A549 (cell line): Measurements from ENCODE around the gene OR2AE1. TPM values are rescaled to one million over a fixed set of nuclear protein-coding genes. Genes with fewer than 3 reads are reported as not detected.
"Not testable (repeated sequence)": the region's sequence is repeated elsewhere in the genome, so short reads cannot be mapped to it uniquely, and the experiment has no call there.

ENCODE experiments used
- ATAC-seq, 2 experiments: fragments of 200-7000 bp in 1 of 2; fragments of >200 bp in 1 of 2; cut with Nextera tagmentation in 1 of 2; cut with Tn5 transposase in 1 of 2; 3 replicates each; pipeline versions ENCODE4 v1.8.0 to v1.9.1; 2018 to 2020; ENCODE audit warnings: mild to moderate bottlenecking in 1 of 2, moderate library complexity in 1 of 2
- CTCF ChIA-PET: fragments of 300-600 bp; sonication (Branson Sonifier 250); formaldehyde crosslinking; extraction: SDS; loops from one replicate; lab custom pipeline; 2021; ENCODE audit warnings: antibody characterized with exemption, inconsistent platforms; lab: Yijun Ruan, JAX
- POLR2A ChIA-PET: fragments of 350-600 bp; formaldehyde crosslinking; extraction: SDS; loops from one replicate; lab custom pipeline; 2021; ENCODE audit warnings: antibody characterized with exemption, inconsistent platforms; lab: Yijun Ruan, JAX
- DNase-seq, 2 experiments: peaks; one replicate each; pipeline versions ENCODE4 v3.0.0 to v3.0.0-alpha.2; 2011 to 2016; ENCODE audit warnings: low read depth in 1 of 2, low spot score in 1 of 2
- FAIRE-seq: peaks from 2 replicates; lab custom pipeline; 2011; peaks lifted over from hg19 to GRCh38; lab: Jason Lieb, UNC
- H3K27ac ChIP-seq, 2 experiments: fragments of >200 bp; sonication (Bioruptor Twin); formaldehyde crosslinking; 3 replicates each; pipeline ENCODE4 v1.5.1; 2016 to 2017
- H3K4me1 ChIP-seq: fragments of >200 bp; sonication (Bioruptor Twin); formaldehyde crosslinking; 3 replicates; pipeline ENCODE4 v1.6.1; 2016
- H3K4me2 ChIP-seq: fragments of >200 bp; sonication (Bioruptor Twin); formaldehyde crosslinking; 3 replicates; pipeline ENCODE4 v1.6.1; 2016
- H3K4me3 ChIP-seq: fragments of >200 bp; sonication (Bioruptor Twin); formaldehyde crosslinking; 3 replicates; pipeline ENCODE4 v1.5.1; 2016
- H3K9me3 ChIP-seq: fragments of >200 bp; sonication (Bioruptor Twin); formaldehyde crosslinking; 3 replicates; pipeline ENCODE4 v1.6.1; 2016
- ATOH8 ChIP-seq: fragments of 250-450 bp; sonication (Bioruptor Pico); IDR thresholded peaks from 2 replicates; pipeline ENCODE4 v1.5.0; 2020; ENCODE audit warnings: low read depth, mild to moderate bottlenecking, moderate library complexity
- CBX2 ChIP-seq: fragments of 200-600 bp; sonication (generic); IDR thresholded peaks from 2 replicates; pipeline ENCODE4 v1.6.1; 2016; ENCODE audit warnings: low read depth, mild to moderate bottlenecking, borderline replicate concordance
- CEBPB ChIP-seq, 2 experiments: fragments of >200 bp in 1 of 2; sonication (Bioruptor Twin) in 1 of 2; formaldehyde crosslinking in 1 of 2; IDR thresholded peaks; 2 replicates each; pipeline ENCODE4 v1.6.1; 2012 to 2016
- EHF ChIP-seq: fragments of 250-450 bp; sonication (Bioruptor Pico); IDR thresholded peaks from 2 replicates; pipeline ENCODE4 v1.5.0; 2020; ENCODE audit warnings: mild to moderate bottlenecking
- EHMT2 ChIP-seq: fragments of 200-600 bp; sonication (generic); IDR thresholded peaks from 2 replicates; pipeline ENCODE4 v1.6.1; 2016; ENCODE audit warnings: antibody characterized with exemption, low read depth, mild to moderate bottlenecking, moderate library complexity
- FOSB ChIP-seq: fragments of 250-450 bp; sonication (Bioruptor Pico); IDR thresholded peaks from 2 replicates; pipeline ENCODE4 v1.5.0; 2020; ENCODE audit warnings: mild to moderate bottlenecking, moderate library complexity
- FOXS1 ChIP-seq: fragments of 250-450 bp; sonication (Bioruptor Pico); IDR thresholded peaks from 2 replicates; pipeline ENCODE4 v1.5.0; 2020; ENCODE audit warnings: mild to moderate bottlenecking, moderate library complexity
- GATA3 ChIP-seq: IDR thresholded peaks from 2 replicates; pipeline ENCODE4 v1.6.1; 2012; ENCODE audit warnings: borderline replicate concordance
- HDAC2 ChIP-seq: fragments of 200-600 bp; sonication (generic); IDR thresholded peaks from 2 replicates; pipeline ENCODE4 v1.6.1; 2016
- HMGXB4 ChIP-seq: fragments of 250-450 bp; sonication (Bioruptor Pico); IDR thresholded peaks from 2 replicates; pipeline ENCODE4 v1.5.0; 2021; ENCODE audit warnings: mild to moderate bottlenecking, moderate library complexity, borderline replicate concordance
- HOXA7 ChIP-seq: fragments of 250-450 bp; sonication (Bioruptor Pico); IDR thresholded peaks from 2 replicates; pipeline ENCODE4 v1.5.0; 2020; ENCODE audit warnings: mild to moderate bottlenecking, moderate library complexity
- NPAS2 ChIP-seq: fragments of 250-450 bp; sonication (Bioruptor Pico); IDR thresholded peaks from 2 replicates; pipeline ENCODE4 v1.8.0; 2022; ENCODE audit warnings: mild to moderate bottlenecking, moderate library complexity, borderline replicate concordance
- NR3C1 ChIP-seq: fragments of >200 bp; sonication (Bioruptor Twin); formaldehyde crosslinking; IDR thresholded peaks from 3 replicates; pipeline ENCODE4 v1.6.1; 2017
- PBX3 ChIP-seq: IDR thresholded peaks from 2 replicates; pipeline ENCODE4 v1.6.1; 2012
- RCOR1 ChIP-seq: fragments of 150-350 bp; IDR thresholded peaks from 2 replicates; pipeline ENCODE4 v1.6.1; 2014; ENCODE audit warnings: antibody characterized with exemption, low read length, low read depth
- REST ChIP-seq: fragments of 200-600 bp; sonication (generic); IDR thresholded peaks from 2 replicates; pipeline ENCODE4 v1.6.1; 2016; ENCODE audit warnings: antibody characterized with exemption, mild to moderate bottlenecking, moderate library complexity
- RFX5 ChIP-seq: fragments of 450-650 bp; IDR thresholded peaks from 2 replicates; pipeline ENCODE4 v1.7.1; 2014; ENCODE audit warnings: antibody characterized with exemption, mild to moderate bottlenecking, moderate library complexity
- RNF2 ChIP-seq: fragments of 200-600 bp; sonication (generic); IDR thresholded peaks from 2 replicates; pipeline ENCODE4 v1.6.1; 2016; ENCODE audit warnings: low read depth, mild to moderate bottlenecking, antibody characterized with exemption, moderate library complexity, borderline replicate concordance
- TP53 ChIP-seq: fragments of 250-450 bp; sonication (Bioruptor Pico); IDR thresholded peaks from 2 replicates; pipeline ENCODE4 v1.5.0; 2021; ENCODE audit warnings: mild to moderate bottlenecking, moderate library complexity
- ZNF302 ChIP-seq: fragments of 250-450 bp; sonication (Bioruptor Pico); IDR thresholded peaks from 2 replicates; pipeline ENCODE4 v1.9.0; 2021; ENCODE audit warnings: inconsistent platforms, mild to moderate bottlenecking, moderate library complexity
- ZSCAN20 ChIP-seq: fragments of 250-450 bp; sonication (Bioruptor Pico); IDR thresholded peaks from 2 replicates; pipeline ENCODE4 v1.8.0; 2022; ENCODE audit warnings: mild to moderate bottlenecking, moderate library complexity
- WGBS: methylation state at CpG from one replicate; pipeline ENCODE4 v1.1.6; 2017; ENCODE audit errors: missing lambda C conversion rate; 5-methylcytosine and 5-hydroxymethylcytosine counted together
- polyA plus RNA-seq, 4 experiments: library from polyadenylated mRNA; depleted of rRNA in 3 of 4; stranded (reverse); fragments of >200 nt; fragmentation: RNase III in 1 of 4; extraction: RNeasy Plus Mini Kit Qiagen cat#74134 plus additional on column Dnase treatment in 1 of 4; gene quantifications; 2 replicates in 3 of 4; 3 replicates in 1 of 4; pipeline ENCODE4 v1.2.3, GENCODE V29; 2011 to 2017

OR2AE1 gene
- polyA plus RNA-seq, 2 of the 4 experiments (the other 2 are of a cell fraction), result 0.09 TPM; not detected in 1

- ChIA-PET CTCF (interaction anchor here (1.1 kb wide), 1 partner anchor 19 kb away, joined by 3 read pairs; no protein-coding TSS in a partner anchor), POLR2A (no interaction called here)
- H3K4me1 ChIP-seq, result no peaks in the 10 kb centered on the region
- ATAC-seq (no peak), FAIRE-seq (no peak), DNase-seq (peak in 1 of 2 experiments; percentile 10)
- TF ChIP-seq RFX5 (no peak), HDAC2 (no peak), HOXA7 (CRISPR knock-in tag) (no peak), ATOH8 (CRISPR knock-in tag) (no peak), TP53 (CRISPR knock-in tag) (no peak), PBX3 (no peak), NR3C1 (no peak), FOSB (CRISPR knock-in tag) (no peak), CEBPB (IDR thresholded peaks at IDR 0.05) (no peak), ZSCAN20 (CRISPR knock-in tag) (no peak), HMGXB4 (CRISPR knock-in tag) (no peak), REST (no peak), RCOR1 (no peak), ZNF302 (no peak), RNF2 (no peak), GATA3 (no peak), FOXS1 (no peak), CBX2 (no peak)
- WGBS, result 82% methylated on average over 5 of the region's 5 CpGs
- no peak overlapping the region for H3K4me2 ChIP-seq
- no peaks in the 10 kb centered on the region for H3K9me3 ChIP-seq
- no peak overlapping the region for H3K4me3 ChIP-seq
- no peak overlapping the region for H3K27ac ChIP-seq
Measured at GRCh38 chr7:99876491-99876890, 342 bp downstream of the OR2AE1 start.

DNA sequence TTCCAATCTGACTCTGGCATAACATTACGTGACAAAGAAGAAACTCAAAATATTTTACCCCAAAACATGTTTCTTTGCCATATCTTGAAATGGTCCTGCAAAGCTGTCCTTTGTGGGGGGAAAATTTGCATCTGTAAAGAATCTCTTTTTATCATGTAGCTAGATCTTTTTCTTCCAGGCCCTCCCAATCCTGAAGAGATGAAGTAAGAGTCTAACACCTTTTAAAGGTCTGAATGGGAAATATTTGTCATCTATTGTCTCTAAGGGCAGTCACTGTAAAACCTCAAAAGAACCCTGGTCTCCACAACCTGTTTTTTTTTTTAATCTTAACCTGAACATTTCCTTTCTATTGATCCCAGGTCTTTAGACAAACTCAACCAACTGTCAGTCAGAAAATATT, 8.6 kb downstream of the OR2AE1 start:
- 55% methylated on average over 1 of the region's 1 CpG for WGBS
- no peak for FAIRE-seq
- no peak overlapping the region for H3K4me2 ChIP-seq
- H3K27ac ChIP-seq, result no peak overlapping the region
- CTCF ChIA-PET, result no interaction called here
- no peak for TF ChIP-seq EHMT2
- TF ChIP-seq CEBPB (IDR thresholded peaks at IDR 0.05), result no peak
- no peak for TF ChIP-seq FOSB (CRISPR knock-in tag)
- no peak for TF ChIP-seq EHF (CRISPR knock-in tag)
- TF ChIP-seq HDAC2, result no peak
- TF ChIP-seq NPAS2 (CRISPR knock-in tag), result no peak
- no peaks in the 10 kb centered on the region for H3K4me1 ChIP-seq
- ATAC-seq, result no peak
- POLR2A ChIA-PET, result no interaction called here
- DNase-seq, result no peak
- H3K9me3 ChIP-seq, result no peaks in the 10 kb centered on the region
- no peak overlapping the region for H3K4me3 ChIP-seq

- POLR2A ChIA-PET, result not testable (repeated sequence)
Measured at GRCh38 chr7:99867477-99867876, 9.4 kb downstream of the OR2AE1 start.

More at GRCh38 chr7:99867477-99867876, 9.4 kb downstream of the OR2AE1 start:
- FAIRE-seq, H3K4me3 ChIP-seq, ATAC-seq, H3K4me2 ChIP-seq, H3K9me3 ChIP-seq, H3K27ac ChIP-seq, DNase-seq, H3K4me1 ChIP-seq: not testable (repeated sequence)
- 62% methylated on average over 2 of the region's 2 CpGs for WGBS
- CTCF ChIA-PET, result interaction anchor here (1.1 kb wide), 1 partner anchor 12 kb away, joined by 3 read pairs; no protein-coding TSS in a partner anchor
